ENCODE data around the gene IFI35.

DNA sequence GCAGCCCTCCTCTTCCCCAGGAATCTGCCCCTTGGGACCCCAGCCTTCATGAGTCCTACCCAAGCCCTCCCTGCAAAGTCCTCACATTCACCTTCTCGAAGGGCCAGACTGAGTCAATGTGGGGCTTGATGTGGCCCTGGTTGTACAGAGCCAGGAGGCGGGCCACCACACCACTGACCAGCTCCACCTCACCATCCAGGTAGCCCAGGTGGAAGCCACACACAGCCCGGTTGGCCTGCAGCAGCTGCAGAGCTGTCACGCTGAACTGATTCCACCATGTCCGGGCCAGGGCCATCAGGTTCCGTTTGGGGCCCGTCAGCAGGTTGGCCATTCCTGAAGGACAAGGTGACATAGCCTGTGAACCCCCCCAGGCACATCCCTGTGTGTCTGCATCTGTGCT is 9.6 kb downstream of the IFI35 start:
- TF ChIP-seq POLR2A (IDR thresholded peaks at IDR 0.05) (no peak), CTCF (IDR thresholded peaks at IDR 0.05) (no peak)
